DMS 273 treated with DMSO at 0.1 percent for 48 hours (cell line): ENCODE results near the gene ABCC8.

ENCODE experiments used
- DNase-seq: peaks from one replicate; lab custom pipeline; 2025; lab: John Stamatoyannopoulos, UW

Gene ABCC8

GRCh38 chr11:17469998-17470397, 6.6 kb downstream of the ABCC8 start:
- DNase-seq = no peak

- no peak for DNase-seq
These were observed 8.5 kb downstream of the ABCC8 start for GRCh38 chr11:17468122-17468521.

- DNase-seq = no peak
These were observed 13.0 kb downstream of the ABCC8 start for GRCh38 chr11:17463546-17464174.

GRCh38 chr11:17462940-17463339, 13.7 kb downstream of the ABCC8 start:
- no peak for DNase-seq

- no peak for DNase-seq
These were observed 16.2 kb downstream of the ABCC8 start for GRCh38 chr11:17460406-17460805.

GRCh38 chr11:17459236-17459896, 17.3 kb downstream of the ABCC8 start:
- no peak for DNase-seq

- DNase-seq = no peak
These were observed 18.4 kb downstream of the ABCC8 start for GRCh38 chr11:17458268-17458667.

- no peak for DNase-seq
These were observed 19.1 kb downstream of the ABCC8 start for GRCh38 chr11:17457396-17458173.

GRCh38 chr11:17452668-17453067, 24.0 kb downstream of the ABCC8 start:
- no peak for DNase-seq

GRCh38 chr11:17449158-17449557, 27.5 kb downstream of the ABCC8 start:
- no peak for DNase-seq

GRCh38 chr11:17446482-17446881, 30.2 kb downstream of the ABCC8 start:
- DNase-seq = no peak

- DNase-seq = no peak
These were observed 31.3 kb downstream of the ABCC8 start for GRCh38 chr11:17445240-17445795.

- DNase-seq = no peak
These were observed 32.5 kb downstream of the ABCC8 start for GRCh38 chr11:17443926-17444690.

GRCh38 chr11:17443423-17443822, 33.2 kb downstream of the ABCC8 start:
- no peak for DNase-seq

- DNase-seq = no peak
These were observed 33.6 kb downstream of the ABCC8 start for GRCh38 chr11:17443000-17443399.

GRCh38 chr11:17439316-17439782, 37.3 kb downstream of the ABCC8 start:
- no peak for DNase-seq

- DNase-seq = no peak
These were observed 39.3 kb downstream of the ABCC8 start for GRCh38 chr11:17437366-17437765.

- no peak for DNase-seq
These were observed 42.5 kb downstream of the ABCC8 start for GRCh38 chr11:17434108-17434507.

GRCh38 chr11:17432002-17432401, 44.6 kb downstream of the ABCC8 start:
- no peak for DNase-seq

- DNase-seq = no peak
These were observed 45.5 kb downstream of the ABCC8 start for GRCh38 chr11:17431139-17431538.

- no peak for DNase-seq
These were observed 46.0 kb downstream of the ABCC8 start for GRCh38 chr11:17430616-17431015.

- no peak for DNase-seq
These were observed 47.7 kb downstream of the ABCC8 start for GRCh38 chr11:17428925-17429324.
